ENCODE measurements around the gene LUM.

GRCh38 chr12:91127306-91127705, 16.0 kb upstream of the LUM start:
- TF ChIP-seq, protein P1, sequence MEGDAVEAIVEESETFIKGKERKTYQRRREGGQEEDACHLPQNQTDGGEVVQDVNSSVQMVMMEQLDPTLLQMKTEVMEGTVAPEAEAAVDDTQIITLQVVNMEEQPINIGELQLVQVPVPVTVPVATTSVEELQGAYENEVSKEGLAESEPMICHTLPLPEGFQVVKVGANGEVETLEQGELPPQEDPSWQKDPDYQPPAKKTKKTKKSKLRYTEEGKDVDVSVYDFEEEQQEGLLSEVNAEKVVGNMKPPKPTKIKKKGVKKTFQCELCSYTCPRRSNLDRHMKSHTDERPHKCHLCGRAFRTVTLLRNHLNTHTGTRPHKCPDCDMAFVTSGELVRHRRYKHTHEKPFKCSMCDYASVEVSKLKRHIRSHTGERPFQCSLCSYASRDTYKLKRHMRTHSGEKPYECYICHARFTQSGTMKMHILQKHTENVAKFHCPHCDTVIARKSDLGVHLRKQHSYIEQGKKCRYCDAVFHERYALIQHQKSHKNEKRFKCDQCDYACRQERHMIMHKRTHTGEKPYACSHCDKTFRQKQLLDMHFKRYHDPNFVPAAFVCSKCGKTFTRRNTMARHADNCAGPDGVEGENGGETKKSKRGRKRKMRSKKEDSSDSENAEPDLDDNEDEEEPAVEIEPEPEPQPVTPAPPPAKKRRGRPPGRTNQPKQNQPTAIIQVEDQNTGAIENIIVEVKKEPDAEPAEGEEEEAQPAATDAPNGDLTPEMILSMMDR (IDR thresholded peaks at IDR 0.05 in 4 of 5, conservative IDR thresholded peaks at IDR 0.05 in 1 of 5): no peak
- TF ChIP-seq POLR2A (IDR thresholded peaks at IDR 0.05): no peak

All from gastrocnemius medialis (tissue), 4 donors.